ENCODE results near the gene REXO5.

GRCh38 chr16:20850981-20851380, 44.7 kb downstream of the REXO5 start:
- no peak for TF ChIP-seq CTCF (IDR thresholded peaks at IDR 0.05)
- no peak for TF ChIP-seq ZFX (IDR thresholded peaks at IDR 0.05; ENCODE audit: borderline replicate concordance)

All from 22Rv1 (cell line).